Ishikawa (cell line): ENCODE measurements around the gene STIM1.

Experiments
- CEBPB ChIP-seq: IDR thresholded peaks from 2 replicates; pipeline ENCODE4 v1.6.1; 2012
- CREB1 ChIP-seq: IDR thresholded peaks from 2 replicates; pipeline ENCODE4 v1.6.1; 2012; ENCODE audit warnings: low read depth
- EGR1 ChIP-seq: IDR thresholded peaks from 2 replicates; pipeline ENCODE4 v1.6.1; 2012
- EP300 ChIP-seq: IDR thresholded peaks from 2 replicates; pipeline ENCODE4 v1.6.1; 2012; ENCODE audit warnings: borderline replicate concordance
- FOXM1 ChIP-seq: IDR thresholded peaks from 2 replicates; pipeline ENCODE4 v1.6.1; 2012; ENCODE audit warnings: low read depth, borderline replicate concordance
- NFIC ChIP-seq: IDR thresholded peaks from 2 replicates; pipeline ENCODE4 v1.6.1; 2012
- RAD21 ChIP-seq: IDR thresholded peaks from 2 replicates; pipeline ENCODE4 v1.6.1; 2012; ENCODE audit warnings: low read depth
- TAF1 ChIP-seq: IDR thresholded peaks from 2 replicates; pipeline ENCODE4 v1.6.1; 2012; ENCODE audit warnings: low read depth, mild to moderate bottlenecking
- TCF12 ChIP-seq: IDR thresholded peaks from 2 replicates; pipeline ENCODE4 v1.6.1; 2012; ENCODE audit warnings: low read depth
- TEAD4 ChIP-seq: IDR thresholded peaks from 2 replicates; pipeline ENCODE4 v1.6.1; 2012
- YY1 ChIP-seq: IDR thresholded peaks from 2 replicates; pipeline ENCODE4 v1.6.1; 2012; ENCODE audit warnings: low read depth
- ZBTB7A ChIP-seq: IDR thresholded peaks from 2 replicates; pipeline ENCODE4 v1.6.1; 2012; ENCODE audit warnings: low read depth
- TF ChIP-seq, protein P1 (sequence below): IDR thresholded peaks from 2 replicates; pipeline ENCODE4 v1.6.1; 2012
- TF ChIP-seq, protein P2 (sequence below): IDR thresholded peaks from 2 replicates; pipeline ENCODE4 v1.6.1; 2012; ENCODE audit warnings: low read depth, mild to moderate bottlenecking
- TF ChIP-seq, protein P3 (sequence below): IDR thresholded peaks from 2 replicates; pipeline ENCODE4 v1.6.1; 2012

Gene STIM1

DNA sequence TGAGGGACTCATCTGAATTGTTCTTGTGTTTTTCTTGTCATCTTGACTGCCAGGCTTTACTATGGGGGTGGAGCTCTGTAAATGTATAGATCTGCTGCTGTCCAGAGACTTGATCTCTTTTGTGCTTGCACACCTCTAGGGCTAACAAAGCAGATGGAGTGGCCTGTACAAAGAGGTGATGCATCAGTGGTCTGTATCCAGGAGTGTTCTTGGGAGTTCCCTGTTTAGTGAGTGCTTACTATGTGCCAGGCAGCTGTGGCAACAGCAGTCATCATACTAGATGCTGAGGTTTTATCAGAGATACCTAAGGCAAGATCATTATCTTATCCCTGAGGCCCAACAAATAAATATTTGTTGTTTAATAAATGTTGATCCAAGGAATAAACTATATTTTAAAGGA is 33.4 kb downstream of the STIM1 start:
- TF ChIP-seq, protein P1, sequence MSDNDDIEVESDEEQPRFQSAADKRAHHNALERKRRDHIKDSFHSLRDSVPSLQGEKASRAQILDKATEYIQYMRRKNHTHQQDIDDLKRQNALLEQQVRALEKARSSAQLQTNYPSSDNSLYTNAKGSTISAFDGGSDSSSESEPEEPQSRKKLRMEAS = no peak
- TF ChIP-seq EGR1 (no peak), RAD21 (no peak), FOXM1 (no peak), TEAD4 (no peak), ZBTB7A (no peak), YY1 (no peak), CREB1 (no peak), NFIC (no peak), CEBPB (no peak), TCF12 (no peak), EP300 (no peak), TAF1 (no peak)
- TF ChIP-seq, protein P2, sequence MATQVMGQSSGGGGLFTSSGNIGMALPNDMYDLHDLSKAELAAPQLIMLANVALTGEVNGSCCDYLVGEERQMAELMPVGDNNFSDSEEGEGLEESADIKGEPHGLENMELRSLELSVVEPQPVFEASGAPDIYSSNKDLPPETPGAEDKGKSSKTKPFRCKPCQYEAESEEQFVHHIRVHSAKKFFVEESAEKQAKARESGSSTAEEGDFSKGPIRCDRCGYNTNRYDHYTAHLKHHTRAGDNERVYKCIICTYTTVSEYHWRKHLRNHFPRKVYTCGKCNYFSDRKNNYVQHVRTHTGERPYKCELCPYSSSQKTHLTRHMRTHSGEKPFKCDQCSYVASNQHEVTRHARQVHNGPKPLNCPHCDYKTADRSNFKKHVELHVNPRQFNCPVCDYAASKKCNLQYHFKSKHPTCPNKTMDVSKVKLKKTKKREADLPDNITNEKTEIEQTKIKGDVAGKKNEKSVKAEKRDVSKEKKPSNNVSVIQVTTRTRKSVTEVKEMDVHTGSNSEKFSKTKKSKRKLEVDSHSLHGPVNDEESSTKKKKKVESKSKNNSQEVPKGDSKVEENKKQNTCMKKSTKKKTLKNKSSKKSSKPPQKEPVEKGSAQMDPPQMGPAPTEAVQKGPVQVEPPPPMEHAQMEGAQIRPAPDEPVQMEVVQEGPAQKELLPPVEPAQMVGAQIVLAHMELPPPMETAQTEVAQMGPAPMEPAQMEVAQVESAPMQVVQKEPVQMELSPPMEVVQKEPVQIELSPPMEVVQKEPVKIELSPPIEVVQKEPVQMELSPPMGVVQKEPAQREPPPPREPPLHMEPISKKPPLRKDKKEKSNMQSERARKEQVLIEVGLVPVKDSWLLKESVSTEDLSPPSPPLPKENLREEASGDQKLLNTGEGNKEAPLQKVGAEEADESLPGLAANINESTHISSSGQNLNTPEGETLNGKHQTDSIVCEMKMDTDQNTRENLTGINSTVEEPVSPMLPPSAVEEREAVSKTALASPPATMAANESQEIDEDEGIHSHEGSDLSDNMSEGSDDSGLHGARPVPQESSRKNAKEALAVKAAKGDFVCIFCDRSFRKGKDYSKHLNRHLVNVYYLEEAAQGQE = no peak
- TF ChIP-seq, protein P3, sequence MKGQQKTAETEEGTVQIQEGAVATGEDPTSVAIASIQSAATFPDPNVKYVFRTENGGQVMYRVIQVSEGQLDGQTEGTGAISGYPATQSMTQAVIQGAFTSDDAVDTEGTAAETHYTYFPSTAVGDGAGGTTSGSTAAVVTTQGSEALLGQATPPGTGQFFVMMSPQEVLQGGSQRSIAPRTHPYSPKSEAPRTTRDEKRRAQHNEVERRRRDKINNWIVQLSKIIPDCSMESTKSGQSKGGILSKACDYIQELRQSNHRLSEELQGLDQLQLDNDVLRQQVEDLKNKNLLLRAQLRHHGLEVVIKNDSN = no peak

DNA sequence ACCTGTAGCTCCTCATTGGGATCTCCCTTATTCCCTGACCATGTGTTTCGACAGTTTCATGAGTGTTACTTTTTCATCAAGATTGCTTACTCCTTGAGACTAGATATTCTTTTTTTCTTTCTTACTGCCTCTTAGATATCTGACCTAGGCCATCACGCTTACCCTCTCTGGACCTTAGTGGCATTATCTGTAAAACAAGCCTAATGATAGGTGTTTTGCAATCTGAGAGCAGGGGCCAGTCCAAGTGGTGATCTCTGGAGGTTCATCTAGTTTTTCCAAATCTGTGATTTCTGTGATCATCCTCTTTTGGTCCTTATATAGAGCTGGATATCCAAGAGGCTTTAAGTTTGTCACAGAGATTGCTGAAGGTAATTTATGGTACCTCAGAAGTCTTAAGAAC is 34.5 kb downstream of the STIM1 start:
- TF ChIP-seq, protein P1 = no peak
- TF ChIP-seq YY1 (no peak), TCF12 (no peak)

DNA sequence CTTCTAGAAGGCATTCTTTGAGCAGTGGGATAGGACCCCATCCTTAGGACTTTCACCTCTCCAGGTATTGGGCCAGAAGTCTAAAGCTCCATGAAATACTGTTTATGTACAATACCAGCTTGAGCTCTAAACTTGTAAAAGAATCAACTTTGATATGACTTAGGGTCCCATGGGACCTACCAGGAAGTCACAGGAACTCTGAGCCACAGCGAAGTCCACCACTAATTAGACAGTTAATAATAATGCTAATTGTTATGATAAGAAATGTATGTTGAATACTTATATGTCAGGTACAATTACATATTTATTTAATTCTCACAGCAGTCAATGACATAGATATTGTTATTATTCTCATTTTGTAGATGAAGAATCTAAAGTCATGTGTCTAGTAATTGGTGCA is 35.3 kb downstream of the STIM1 start:
- TF ChIP-seq, protein P3 = no peak

DNA sequence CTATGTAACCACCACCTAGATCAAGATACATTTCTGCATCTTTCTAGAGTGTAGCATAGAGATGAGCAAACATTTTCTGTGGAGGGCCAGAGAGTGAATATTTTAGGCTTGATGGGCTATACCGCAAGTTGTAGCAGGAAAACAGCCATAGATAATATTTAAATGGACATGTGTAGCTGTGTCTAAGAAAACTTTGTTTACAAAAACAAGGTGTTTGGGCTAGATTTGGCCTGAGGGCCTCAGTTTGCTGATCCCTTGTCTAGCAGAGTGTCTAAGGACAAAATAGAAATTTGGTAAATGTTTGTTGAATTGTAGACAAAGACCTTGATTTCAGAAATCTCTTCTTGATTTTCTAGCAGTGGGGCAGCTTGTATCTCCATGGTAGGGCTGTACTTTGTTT is 36.3 kb downstream of the STIM1 start:
- no peak for TF ChIP-seq NFIC
- TF ChIP-seq, protein P2 = no peak
- no peak for TF ChIP-seq ZBTB7A
- TF ChIP-seq CREB1 = no peak
- TF ChIP-seq, protein P3 = no peak

DNA sequence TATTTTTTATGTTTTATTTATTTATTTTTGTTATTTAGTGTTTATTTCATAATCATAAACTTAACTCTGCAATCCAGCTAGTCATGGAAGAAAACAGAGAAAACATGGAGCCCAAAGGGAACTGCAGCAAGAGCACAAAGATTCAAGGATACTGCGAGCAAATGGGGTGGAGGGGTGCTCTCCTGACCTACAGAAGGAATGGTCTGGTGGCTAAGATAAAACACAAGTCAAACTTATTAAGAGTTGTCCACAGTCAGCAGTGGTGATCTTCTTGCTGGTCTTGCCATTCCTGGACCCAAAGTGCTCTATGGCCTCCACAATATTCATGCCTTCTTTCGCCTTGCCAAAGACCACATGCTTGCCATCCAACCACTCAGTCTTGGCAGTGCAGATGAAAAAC is 36.7 kb downstream of the STIM1 start:
- TF ChIP-seq CREB1 (no peak), CEBPB (no peak), TAF1 (no peak), FOXM1 (no peak), RAD21 (no peak), TEAD4 (no peak), ZBTB7A (no peak), NFIC (no peak), TCF12 (no peak), YY1 (no peak), EGR1 (no peak)
- TF ChIP-seq, protein P3 = no peak
- TF ChIP-seq, protein P2 = no peak
- TF ChIP-seq, protein P1 = no peak
